Subcutaneous abdominal adipose tissue (tissue), 5 donors: ENCODE measurements around the gene UBALD1.

Source experiments
- H3K27ac ChIP-seq: one replicate; pipeline ENCODE4 v1.7.0; 2013; ENCODE audit warnings: low read depth, mild to moderate bottlenecking, inconsistent platforms, low read length, moderate library complexity
- H3K27me3 ChIP-seq, 5 donors: one replicate each; pipeline ENCODE4 v1.7.0; 2013; ENCODE audit warnings: low read length in 5 of 5, inconsistent platforms in 1 of 5; ENCODE audit not compliant: control insufficient read depth in 5 of 5, insufficient read depth in 4 of 5
- H3K36me3 ChIP-seq, 5 donors: one replicate each; pipeline ENCODE4 v1.7.0; 2013; ENCODE audit warnings: low read length in 5 of 5; ENCODE audit not compliant: control insufficient read depth in 5 of 5, insufficient read depth in 5 of 5
- H3K4me1 ChIP-seq, 5 donors: one replicate each; pipeline ENCODE4 v1.7.0; 2013; ENCODE audit warnings: low read length in 5 of 5, mild to moderate bottlenecking in 3 of 5, moderate library complexity in 1 of 5; ENCODE audit not compliant: control insufficient read depth in 5 of 5, insufficient read depth in 5 of 5
- H3K4me3 ChIP-seq, 5 donors: one replicate each; pipeline ENCODE4 v1.7.0; 2013; ENCODE audit warnings: low read length in 5 of 5, low read depth in 1 of 5
- H3K9ac ChIP-seq, 5 donors: one replicate each; pipeline ENCODE4 v1.7.0; 2013; ENCODE audit warnings: low read length in 5 of 5, mild to moderate bottlenecking in 4 of 5, moderate library complexity in 3 of 5
- H3K9me3 ChIP-seq, 5 donors: one replicate each; pipeline ENCODE4 v1.7.0; 2013; ENCODE audit warnings: low read length in 5 of 5; ENCODE audit not compliant: control insufficient read depth in 5 of 5
- donor health status: healthy.
- donor health status: healthy.
- donor health status: healthy.
- donor health status: healthy.
- donor health status: healthy.

The UBALD1 gene

DNA sequence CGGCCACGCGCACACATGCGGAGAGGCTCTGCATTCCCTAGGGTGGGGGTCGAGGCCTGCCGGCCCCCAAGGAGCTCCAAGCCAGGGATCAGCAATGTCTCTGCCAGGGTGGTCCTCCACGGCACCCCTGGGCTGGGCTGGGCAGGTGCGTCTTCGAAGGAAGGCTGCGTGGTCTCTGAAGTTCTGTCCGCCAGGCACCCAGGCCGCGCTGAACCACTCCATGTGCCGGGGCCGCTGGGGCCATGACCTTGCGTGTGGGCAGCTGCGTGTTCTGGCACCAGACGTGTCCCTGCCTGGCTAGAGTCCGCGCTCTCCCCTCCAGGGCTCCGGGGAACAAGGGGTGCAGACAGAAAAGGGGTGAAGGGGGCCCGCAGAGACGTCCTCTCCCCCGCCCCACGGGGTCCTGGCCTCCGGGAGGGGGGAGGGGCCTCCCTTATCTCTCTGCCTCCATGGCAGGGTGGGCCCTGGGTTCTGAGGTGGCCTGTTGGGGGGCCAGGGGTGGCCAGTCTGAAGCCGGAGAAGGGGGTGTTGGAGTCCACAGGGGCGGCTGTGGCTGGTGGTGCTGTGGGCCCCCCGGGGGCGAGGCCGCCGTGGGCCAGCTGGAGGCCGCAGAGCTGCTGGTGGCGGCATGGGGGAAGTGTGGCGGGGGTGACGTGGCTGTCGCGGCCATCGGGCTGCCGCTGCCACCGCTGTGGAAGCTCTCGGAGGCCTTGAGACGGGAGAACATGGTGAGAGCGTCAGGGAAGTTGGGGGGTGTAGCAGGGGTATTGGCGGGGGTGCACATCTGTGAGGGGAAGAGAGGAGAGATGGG is 5.3 kb downstream of the UBALD1 start:
- H3K4me1 ChIP-seq, result peaks cover 8 to 31% (median 26%) of the 10 kb centered on the region in 5 donors
- H3K9me3 ChIP-seq, result no peaks in the 10 kb centered on the region
- no peaks in the 10 kb centered on the region for H3K27me3 ChIP-seq
- no peak overlapping the region for H3K4me3 ChIP-seq
- no peak overlapping the region for H3K27ac ChIP-seq
- H3K36me3 ChIP-seq, result peaks cover 0 to 31% (median 21%) of the 10 kb centered on the region in 5 donors
- no peak overlapping the region for H3K9ac ChIP-seq

DNA sequence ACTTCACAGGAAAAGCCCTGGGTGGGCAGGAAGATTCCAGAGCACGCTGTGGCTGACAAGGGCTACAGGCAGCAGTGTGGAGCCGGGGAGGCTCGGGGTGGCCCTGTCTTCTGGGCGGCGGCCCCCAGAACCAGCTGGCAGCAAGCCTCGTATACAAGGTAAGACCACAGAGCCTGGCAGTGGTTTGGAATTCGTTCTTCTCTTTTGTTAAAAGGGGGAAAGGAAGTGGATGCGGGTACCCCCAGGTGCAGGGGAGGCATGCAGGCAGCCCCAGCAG is 6.0 kb downstream of the UBALD1 start:
- Histone ChIP-seq H3K4me1 (peaks cover 7 to 25% (median 21%) of the 10 kb centered on the region in 5 donors), H3K9me3 (no peaks in the 10 kb centered on the region), H3K4me3 (no peak overlapping the region), H3K36me3 (peaks cover 0 to 31% (median 21%) of the 10 kb centered on the region in 5 donors), H3K9ac (no peak overlapping the region), H3K27me3 (peaks cover 0 to 4% (median 0%) of the 10 kb centered on the region in 5 donors), H3K27ac (no peak overlapping the region)

DNA sequence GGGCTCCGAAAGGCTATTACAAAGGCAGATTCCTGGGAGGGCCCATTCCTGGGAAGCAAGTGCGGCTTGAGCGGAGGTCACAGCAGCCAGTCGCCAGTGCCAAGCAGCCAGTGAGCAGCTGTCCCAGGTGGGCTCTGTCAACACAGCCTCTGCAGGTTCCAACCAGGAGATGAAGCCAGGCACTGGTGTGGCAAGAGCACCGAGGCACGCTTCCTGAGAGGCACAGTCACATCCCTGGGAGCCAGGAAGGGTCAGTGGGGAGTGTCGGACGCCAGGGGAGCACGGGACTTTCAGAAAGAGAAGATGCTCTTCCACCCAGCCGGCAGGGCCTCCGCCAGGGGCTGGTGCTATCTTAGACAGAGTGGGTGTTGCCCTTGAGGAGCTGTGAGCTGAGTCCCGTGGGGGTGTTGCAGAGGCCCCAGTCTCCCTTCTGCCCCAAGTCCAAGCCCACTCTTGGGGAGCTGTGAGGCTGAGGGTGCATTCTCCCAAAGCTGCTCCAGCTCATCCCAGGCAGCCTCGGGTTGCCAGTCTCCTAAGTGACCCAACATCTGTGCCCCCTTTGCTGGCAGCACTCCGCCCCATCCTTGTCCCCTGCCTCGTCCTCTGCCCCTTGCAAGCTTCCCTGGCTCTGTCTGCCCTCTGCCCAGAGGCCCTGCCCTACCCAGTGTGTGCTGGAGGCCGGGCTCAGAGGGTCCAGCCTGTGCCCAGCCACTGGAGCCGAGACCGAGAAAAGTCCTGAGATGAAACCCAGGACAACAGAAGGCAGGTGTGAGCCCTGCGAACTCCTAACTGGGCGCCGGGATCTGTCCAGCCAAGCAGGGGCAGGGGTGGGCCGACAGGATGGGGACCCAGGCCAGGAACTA is 6.6 kb downstream of the UBALD1 start:
- no peak overlapping the region for H3K4me3 ChIP-seq
- peaks cover 0 to 31% (median 21%) of the 10 kb centered on the region in 5 donors for H3K36me3 ChIP-seq
- H3K9me3 ChIP-seq, result no peaks in the 10 kb centered on the region
- H3K27me3 ChIP-seq, result peaks cover 0 to 4% (median 0%) of the 10 kb centered on the region in 5 donors
- no peak overlapping the region for H3K9ac ChIP-seq
- H3K27ac ChIP-seq, result no peak overlapping the region
- H3K4me1 ChIP-seq, result peaks cover 2 to 20% (median 16%) of the 10 kb centered on the region in 5 donors

DNA sequence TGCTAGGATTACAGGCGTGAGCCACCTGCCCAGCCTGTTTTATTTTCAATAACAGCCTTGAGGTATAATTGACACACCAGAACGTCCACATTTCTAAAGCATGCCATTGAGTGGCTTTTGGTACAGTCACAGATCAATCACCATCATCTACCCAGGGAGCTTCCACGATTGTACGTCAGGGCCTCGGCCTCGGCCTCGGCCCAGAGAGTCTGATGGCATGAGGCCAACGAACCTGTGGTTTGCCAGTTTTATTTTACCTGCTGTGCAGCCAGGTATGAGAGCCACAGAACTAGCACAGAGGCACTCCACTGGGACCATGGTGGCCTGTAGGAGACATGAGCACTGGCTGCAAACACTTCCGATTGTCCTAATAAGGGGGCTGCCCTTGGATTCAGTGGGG is 8.3 kb downstream of the UBALD1 start:
- Histone ChIP-seq H3K4me1 (peaks cover 0 to 10% (median 7%) of the 10 kb centered on the region in 5 donors), H3K4me3 (no peak overlapping the region), H3K27me3 (peaks cover 5 to 16% (median 11%) of the 10 kb centered on the region in 5 donors), H3K9me3 (no peaks in the 10 kb centered on the region), H3K9ac (no peak overlapping the region), H3K27ac (no peak overlapping the region), H3K36me3 (peaks cover 0 to 31% (median 21%) of the 10 kb centered on the region in 5 donors)

DNA sequence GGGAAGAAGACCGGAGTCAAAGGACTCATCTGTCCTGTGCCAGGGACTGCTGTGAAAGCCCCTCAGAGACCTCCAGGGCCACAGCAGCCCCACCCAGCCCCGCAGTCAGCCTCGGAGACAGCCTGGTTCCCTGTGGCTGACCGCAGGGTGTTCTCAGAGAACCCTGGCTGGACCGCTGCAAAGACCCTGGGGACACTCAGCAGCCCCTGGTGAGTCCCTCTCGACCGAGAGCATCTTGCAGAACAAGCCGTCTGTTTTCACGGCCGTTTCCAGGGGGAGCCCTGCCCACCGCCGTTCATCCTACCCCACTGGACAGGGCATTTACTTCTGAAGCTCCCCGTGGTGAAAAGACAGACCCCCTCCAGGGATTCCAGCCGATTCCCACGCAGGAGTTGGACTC is 10.3 kb downstream of the UBALD1 start:
- Histone ChIP-seq H3K27ac (no peak overlapping the region), H3K4me3 (peak overlapping the region in 1 of 5 donors; percentile 26), H3K9me3 (no peaks in the 10 kb centered on the region), H3K27me3 (peaks cover 8 to 17% (median 12%) of the 10 kb centered on the region in 5 donors), H3K4me1 (peaks cover 0 to 10% (median 8%) of the 10 kb centered on the region in 5 donors), H3K9ac (no peak overlapping the region), H3K36me3 (peaks cover 0 to 21% (median 17%) of the 10 kb centered on the region in 5 donors)

DNA sequence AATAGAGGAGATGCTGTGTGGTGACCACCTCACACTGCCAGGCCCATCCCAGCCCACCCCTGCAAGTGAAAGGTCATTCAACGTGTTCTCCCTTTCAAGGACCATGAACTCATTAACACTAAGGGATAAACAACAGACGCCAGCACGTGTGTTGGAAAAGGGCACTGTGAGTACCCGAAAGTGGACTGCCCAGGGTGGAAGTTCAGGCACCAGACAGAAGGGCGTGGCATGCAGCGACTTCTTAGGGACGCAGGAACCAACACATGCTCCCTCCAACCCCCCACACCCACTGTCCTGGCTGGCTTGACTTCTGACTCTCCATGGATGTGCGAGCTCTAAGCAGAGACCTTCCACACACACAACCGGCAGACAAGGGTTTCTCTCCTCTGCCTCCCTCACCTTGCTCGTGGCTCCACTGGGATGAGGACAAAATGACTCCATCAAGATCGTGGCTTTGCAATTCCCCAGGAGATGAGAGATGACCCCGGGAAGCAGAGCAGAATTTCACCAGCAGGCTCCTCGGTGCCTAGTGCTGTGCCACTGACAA is 11.0 kb downstream of the UBALD1 start:
- peaks cover 0 to 10% (median 8%) of the 10 kb centered on the region in 5 donors for H3K4me1 ChIP-seq

DNA sequence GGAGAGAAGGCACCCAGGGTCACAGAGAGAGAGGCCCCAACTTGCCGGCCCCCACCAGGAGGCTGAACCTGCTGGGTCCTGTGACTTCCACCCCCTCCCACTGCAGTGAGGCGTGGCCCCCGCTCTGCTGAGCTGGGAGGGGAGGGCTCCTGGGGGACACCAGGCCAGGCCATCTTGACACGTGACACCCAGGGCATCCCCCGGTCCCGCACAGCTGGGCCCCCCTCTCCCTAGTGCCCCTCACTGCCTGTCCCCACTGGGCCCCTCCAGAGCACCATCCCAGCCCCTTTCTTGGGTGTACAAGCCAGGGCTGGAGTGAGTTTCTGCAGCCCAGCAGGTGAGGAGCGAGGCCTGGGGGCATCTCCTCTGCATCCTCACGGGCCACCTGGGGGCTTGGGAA is 12.4 kb downstream of the UBALD1 start:
- Histone ChIP-seq H3K36me3 (peaks cover 0 to 1% (median 0%) of the 10 kb centered on the region in 5 donors), H3K27me3 (peaks cover 11 to 20% (median 15%) of the 10 kb centered on the region in 5 donors), H3K27ac (no peak overlapping the region), H3K4me3 (no peak overlapping the region), H3K9me3 (no peaks in the 10 kb centered on the region), H3K9ac (no peak overlapping the region), H3K4me1 (peaks cover 0 to 10% (median 8%) of the 10 kb centered on the region in 5 donors)

More for the DNA sequence above, 11.0 kb downstream of the UBALD1 start:
- Histone ChIP-seq H3K27me3 (peaks cover 11 to 17% (median 15%) of the 10 kb centered on the region in 5 donors), H3K9me3 (no peaks in the 10 kb centered on the region), H3K9ac (no peak overlapping the region), H3K4me3 (no peak overlapping the region), H3K27ac (no peak overlapping the region), H3K36me3 (peaks cover 0 to 15% (median 11%) of the 10 kb centered on the region in 5 donors)

DNA sequence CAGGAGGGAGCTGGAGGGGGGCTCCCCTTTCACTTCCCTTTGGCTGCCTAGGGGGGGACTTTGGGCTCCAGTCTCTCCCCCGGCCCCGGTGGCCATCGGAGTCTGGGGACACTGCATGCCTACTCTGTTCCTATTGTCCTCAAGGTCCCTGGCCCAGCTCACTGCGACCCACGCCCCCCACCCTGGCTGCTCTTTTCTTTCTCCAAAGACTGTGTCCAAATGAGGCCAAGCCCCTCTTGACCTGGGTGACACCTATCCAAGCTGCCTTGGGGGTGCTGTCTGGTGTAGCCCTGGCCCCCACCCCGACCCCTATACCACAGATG is 12.9 kb downstream of the UBALD1 start:
- Histone ChIP-seq H3K27me3 (peaks cover 11 to 20% (median 15%) of the 10 kb centered on the region in 5 donors), H3K27ac (no peak overlapping the region), H3K36me3 (no peaks in the 10 kb centered on the region), H3K4me3 (no peak overlapping the region), H3K4me1 (peaks cover 0 to 10% (median 8%) of the 10 kb centered on the region in 5 donors), H3K9me3 (no peaks in the 10 kb centered on the region), H3K9ac (no peak overlapping the region)

DNA sequence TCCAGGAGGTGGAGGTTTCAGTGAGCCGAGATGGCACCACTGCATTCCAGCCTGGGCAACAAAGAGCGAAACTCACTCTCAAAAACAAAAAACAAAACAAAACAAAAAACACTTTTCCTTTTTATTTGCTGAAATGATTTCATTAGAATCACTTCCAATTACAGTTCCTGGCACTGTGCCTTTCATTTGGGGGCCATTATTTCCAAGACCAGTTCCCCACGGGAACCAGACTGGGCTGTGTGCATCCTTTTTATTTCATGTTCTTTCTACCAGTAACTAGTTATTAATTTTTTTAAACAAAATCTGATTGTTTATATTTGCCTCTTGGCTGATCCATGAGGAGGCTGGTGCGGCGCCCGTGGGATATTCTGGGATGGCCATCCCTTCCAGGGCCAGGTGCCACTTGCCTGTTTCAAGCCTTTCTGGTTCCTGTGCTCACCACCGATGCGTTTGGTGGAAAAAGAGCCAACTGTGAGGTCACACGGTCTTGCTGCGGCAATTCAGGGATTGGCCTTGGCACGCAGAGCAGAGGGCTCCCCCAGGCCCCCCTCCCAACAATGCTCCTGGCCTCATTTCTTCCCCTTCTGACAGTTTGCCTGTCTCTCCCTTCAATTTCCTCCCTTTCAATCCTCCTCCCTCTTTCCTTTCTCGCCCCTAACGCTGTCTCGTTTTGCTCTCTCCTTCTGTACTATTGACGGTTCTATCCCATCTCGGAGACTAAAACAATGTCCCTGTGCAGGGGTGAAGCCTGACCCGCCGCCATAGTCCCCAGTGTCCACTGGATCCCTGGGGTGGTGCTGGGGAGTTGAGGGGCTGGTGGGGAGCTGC is 13.4 kb downstream of the UBALD1 start:
- Histone ChIP-seq H3K9me3 (no peaks in the 10 kb centered on the region), H3K4me3 (peak overlapping the region in 3 of 5 donors; percentile 27 to 35 (median 34)), H3K4me1 (peaks cover 0 to 10% (median 8%) of the 10 kb centered on the region in 5 donors), H3K36me3 (no peaks in the 10 kb centered on the region), H3K27ac (no peak overlapping the region), H3K9ac (peak overlapping the region in 1 of 5 donors; percentile 11), H3K27me3 (peaks cover 11 to 20% (median 15%) of the 10 kb centered on the region in 5 donors)
